ENCODE data around the gene SCAMP2. TPM values are rescaled to one million over a fixed set of nuclear protein-coding genes. Genes with fewer than 3 reads are reported as not detected.

The SCAMP2 gene
- total RNA-seq, 1 experiment from 2014 or later: 121 TPM

GRCh38 chr15:74809956-74810355 lies 63.2 kb downstream of the SCAMP2 start:
- Histone ChIP-seq H3K4me1 (ENCODE audit: control insufficient read depth, insufficient read depth, low read length) (no peaks in the 10 kb centered on the region), H3K27ac (ENCODE audit: low read length) (no peak overlapping the region), H3K36me3 (ENCODE audit: control insufficient read depth, insufficient read depth, low read length) (no peaks in the 10 kb centered on the region), H3K9me3 (ENCODE audit: control insufficient read depth, insufficient read depth, low read depth, low read length) (no peaks in the 10 kb centered on the region), H3K27me3 (ENCODE audit: control insufficient read depth, insufficient read depth, low read length) (no peaks in the 10 kb centered on the region), H3K4me3 (ENCODE audit: low read depth in 2 of 2, low read length in 2 of 2) (no peak overlapping the region)
- intact Hi-C loops (cut with micrococcal nuclease; ENCODE audit: unreplicated experiment) (no loop called here), in situ Hi-C loops (cut with HindIII; ENCODE audit: low pct_unique_long_range_greater_than_20kb, low sequenced_read_pairs) (no loop called here)
- TF ChIP-seq CTCF (IDR thresholded peaks at IDR 0.05): no peak
- TF ChIP-seq POLR2AphosphoS5 (IDR thresholded peaks at IDR 0.05; ENCODE audit: low read depth, low read length): no peak
- BruUV-seq (replicated peaks): no TSS peak
- no peak for ATAC-seq
- CTCF ChIA-PET: interaction anchor here (0.6 kb wide), 1 partner anchor 10 kb away, joined by 4 read pairs; no protein-coding TSS in a partner anchor
- no peak for DNase-seq (ENCODE audit: low read depth, low spot score)
- POLR2A ChIA-PET: interaction anchor here (0.6 kb wide), 1 partner anchor 37 kb away, joined by 3 read pairs; no protein-coding TSS in a partner anchor

- BruUV-seq (replicated peaks): no TSS peak
- DNase-seq (ENCODE audit: low read depth, low spot score) (no peak), ATAC-seq (no peak)
- Histone ChIP-seq H3K9me3 (ENCODE audit: control insufficient read depth, insufficient read depth, low read depth, low read length) (no peaks in the 10 kb centered on the region), H3K4me3 (ENCODE audit: low read depth in 2 of 2, low read length in 2 of 2) (no peak overlapping the region), H3K27ac (ENCODE audit: low read length) (no peak overlapping the region), H3K36me3 (ENCODE audit: control insufficient read depth, insufficient read depth, low read length) (no peaks in the 10 kb centered on the region), H3K4me1 (ENCODE audit: control insufficient read depth, insufficient read depth, low read length) (no peaks in the 10 kb centered on the region), H3K27me3 (ENCODE audit: control insufficient read depth, insufficient read depth, low read length) (no peaks in the 10 kb centered on the region)
- ChIA-PET POLR2A (no interaction called here), CTCF (no interaction called here)
- intact Hi-C loops (cut with micrococcal nuclease; ENCODE audit: unreplicated experiment): no loop called here
- no peak for TF ChIP-seq CTCF (IDR thresholded peaks at IDR 0.05)
- TF ChIP-seq SIN3A (IDR thresholded peaks at IDR 0.05; ENCODE audit: borderline replicate concordance, insufficient read depth, low read depth, low read length): no peak
- TF ChIP-seq REST (IDR thresholded peaks at IDR 0.05; ENCODE audit: insufficient read depth in 1 of 2, low read depth in 2 of 2, low read length in 1 of 2): no peak
- TF ChIP-seq TCF7L2 (IDR thresholded peaks at IDR 0.05; ENCODE audit: low read depth, low read length): no peak
- no peak for TF ChIP-seq POLR2AphosphoS5 (IDR thresholded peaks at IDR 0.05; ENCODE audit: low read depth, low read length)
- in situ Hi-C loops (cut with HindIII; ENCODE audit: low pct_unique_long_range_greater_than_20kb, low sequenced_read_pairs): no loop called here
Measured at GRCh38 chr15:74809242-74809641, 63.9 kb downstream of the SCAMP2 start.
